GM18502 (cell line): ENCODE results near the gene DENND4C.
"Not testable (repeated sequence)": the region's sequence is repeated elsewhere in the genome, so short reads cannot be mapped to it uniquely, and the experiment has no call there.

Experiments
- ATAC-seq: cut with Tn5 transposase; IDR thresholded peaks from one replicate; pipeline ENCODE4 v1.9.1; 2021; ENCODE audit warnings: mild to moderate bottlenecking; ENCODE audit not compliant: unreplicated experiment, poor library complexity

The DENND4C gene

GRCh38 chr9:19259665-19260255 lies 29.3 kb downstream of the DENND4C start:
- ATAC-seq, result not testable (repeated sequence)

- ATAC-seq, result not testable (repeated sequence)
These were observed 35.1 kb downstream of the DENND4C start for GRCh38 chr9:19265602-19266001.

DNA sequence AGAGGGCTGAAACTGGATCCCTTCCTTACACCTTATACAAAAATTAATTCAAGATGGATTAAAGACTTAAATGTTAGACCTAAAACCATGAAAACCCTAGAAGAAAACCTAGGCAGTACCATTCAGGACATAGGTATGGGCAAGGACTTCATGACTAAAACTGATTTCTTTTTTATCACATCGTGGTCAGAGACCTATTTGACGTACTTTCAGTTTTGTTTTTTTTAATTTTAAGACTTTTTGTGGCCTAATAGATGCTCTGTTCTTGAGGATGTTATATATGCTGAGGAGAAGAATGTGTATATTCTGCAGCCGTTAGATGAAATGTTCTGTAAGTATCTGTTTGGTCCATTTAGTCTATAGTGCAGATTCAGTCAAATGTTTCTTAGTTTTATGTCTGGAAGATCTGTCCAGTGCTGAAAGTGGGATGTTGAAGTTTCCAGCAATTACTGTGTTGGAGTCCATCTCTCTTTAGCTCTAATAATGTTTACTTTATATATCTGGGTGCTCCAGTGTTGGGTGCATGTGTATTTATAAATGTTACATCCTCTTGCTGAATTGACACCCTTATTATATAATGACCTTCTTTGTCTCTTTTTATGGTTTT lies 36.4 kb downstream of the DENND4C start:
- peak; percentile 80 for ATAC-seq

DNA sequence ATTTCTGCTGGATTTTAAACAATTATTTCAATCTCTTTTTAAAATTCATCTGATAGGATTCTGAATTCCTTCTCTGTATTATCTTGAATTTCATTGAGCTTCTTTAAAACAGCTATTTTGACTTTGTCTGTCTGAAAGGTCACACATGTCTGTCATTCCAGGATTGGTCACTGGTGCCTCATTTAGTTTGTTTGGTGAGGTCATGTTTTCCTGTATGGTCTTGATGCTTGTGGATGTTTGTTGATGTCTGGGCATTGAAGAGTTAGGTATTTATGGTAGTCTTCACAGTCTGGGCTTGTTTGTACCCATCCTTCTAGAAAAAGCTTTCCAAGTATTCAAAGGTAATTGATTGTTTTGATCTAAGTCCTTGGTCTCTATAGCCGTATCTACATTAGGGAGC lies 39.1 kb downstream of the DENND4C start:
- ATAC-seq, result no peak

DNA sequence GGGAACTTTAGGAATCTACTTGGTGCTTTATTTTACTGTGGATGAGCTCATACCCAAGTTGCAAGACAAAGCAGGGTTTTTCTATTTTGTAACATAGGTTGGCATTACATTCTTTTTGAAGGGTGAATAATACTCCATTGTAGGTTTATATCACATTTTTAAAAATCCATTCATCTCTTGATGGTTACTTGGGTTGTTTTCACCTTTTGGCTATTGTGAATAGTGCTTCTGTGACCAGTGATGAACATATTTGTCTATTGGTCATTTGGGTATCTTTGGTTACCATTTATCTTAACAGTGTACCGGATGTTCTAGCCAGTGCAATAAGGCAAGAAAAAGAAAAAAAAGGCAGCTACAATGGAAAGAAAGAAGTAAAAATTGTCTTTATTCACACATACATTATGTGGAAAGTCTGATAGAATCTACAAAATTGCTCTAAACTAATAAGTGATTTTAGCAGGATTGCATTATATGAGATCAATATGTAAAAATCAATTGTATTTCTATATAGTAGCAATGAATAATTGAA lies 40.0 kb downstream of the DENND4C start:
- ATAC-seq, result no peak

GRCh38 chr9:19271081-19271480 lies 40.6 kb downstream of the DENND4C start:
- ATAC-seq, result no peak

DNA sequence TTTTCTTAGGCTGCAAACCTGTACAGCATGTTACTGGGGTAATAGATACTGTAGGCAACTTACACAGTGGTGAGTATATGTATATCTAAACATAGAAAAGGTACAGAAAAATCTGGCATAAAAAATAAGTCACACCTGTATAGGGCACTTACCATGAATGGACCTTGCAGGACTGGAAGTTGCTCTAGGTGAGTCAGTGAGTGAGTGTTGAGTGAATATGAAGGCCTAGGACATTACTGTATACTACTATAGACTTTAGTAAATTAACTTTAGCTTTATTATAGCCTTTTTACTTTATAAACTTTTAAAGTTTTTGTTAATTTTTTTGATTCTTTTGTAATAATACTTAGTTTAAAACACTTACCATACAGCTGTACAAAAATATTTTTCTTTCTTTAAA lies 51.3 kb downstream of the DENND4C start:
- no peak for ATAC-seq

- no peak for ATAC-seq
These were observed 52.7 kb downstream of the DENND4C start for GRCh38 chr9:19283072-19283710.

DNA sequence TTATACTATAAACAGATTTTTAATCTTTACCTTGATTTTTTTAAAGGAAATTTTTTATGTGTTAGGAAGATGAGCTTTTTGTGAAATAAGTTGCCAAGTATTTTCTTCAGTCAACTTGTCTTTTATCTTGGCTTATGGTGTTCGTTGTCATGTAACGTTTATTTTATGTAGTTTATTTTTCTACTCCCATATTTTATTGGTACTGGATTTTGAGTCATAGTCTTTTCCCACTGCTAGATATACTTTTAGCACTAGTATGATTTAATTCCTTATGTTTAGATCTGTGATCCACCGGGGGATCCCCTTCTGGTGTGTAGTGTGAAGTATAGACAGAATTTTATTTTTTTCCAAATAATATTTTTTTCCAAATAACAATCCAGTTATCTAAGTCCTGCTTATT lies 54.2 kb downstream of the DENND4C start:
- ATAC-seq, result no peak

- ATAC-seq, result no peak
These were observed 56.2 kb downstream of the DENND4C start for GRCh38 chr9:19286634-19287188.

DNA sequence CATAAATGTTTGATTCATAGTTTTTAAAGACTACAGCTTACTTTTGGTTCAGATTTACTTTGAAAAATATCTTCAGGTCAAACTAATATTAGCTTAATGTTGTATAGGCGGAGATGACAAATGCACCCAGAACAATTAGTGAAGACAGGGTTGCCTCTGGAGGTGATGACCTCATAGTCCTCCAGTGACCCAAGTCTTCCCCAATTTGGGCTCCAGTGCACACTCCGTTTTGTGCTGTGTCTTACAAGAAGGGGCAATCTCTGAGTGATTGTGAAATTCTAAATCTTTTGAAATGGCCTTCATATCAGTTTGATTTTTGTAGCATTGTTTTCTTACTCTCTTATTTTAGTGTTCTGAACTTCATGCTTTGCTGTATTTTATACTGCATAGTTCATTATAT lies 57.6 kb downstream of the DENND4C start:
- ATAC-seq, result no peak

- no peak for ATAC-seq
These were observed 59.6 kb downstream of the DENND4C start for GRCh38 chr9:19290103-19290502.

DNA sequence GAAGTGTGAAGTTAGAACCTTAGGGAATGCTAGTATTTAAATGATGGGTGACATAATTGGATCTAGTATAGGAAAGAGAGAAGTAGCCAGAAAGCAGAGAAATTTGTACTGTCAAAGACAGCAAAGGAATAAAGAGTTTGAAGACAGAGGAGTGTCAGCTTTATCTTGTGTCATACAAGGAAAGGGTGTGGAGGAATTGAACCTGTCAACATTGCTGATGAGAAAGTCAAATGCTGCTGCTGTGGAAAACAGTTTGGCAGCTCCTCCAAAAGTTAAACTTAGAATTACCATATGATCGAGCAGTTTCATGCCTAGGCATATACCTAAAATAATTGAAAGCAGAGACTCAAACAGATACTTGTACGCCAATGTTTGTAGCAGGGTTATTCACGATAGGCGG lies 63.7 kb downstream of the DENND4C start:
- ATAC-seq, result no peak

DNA sequence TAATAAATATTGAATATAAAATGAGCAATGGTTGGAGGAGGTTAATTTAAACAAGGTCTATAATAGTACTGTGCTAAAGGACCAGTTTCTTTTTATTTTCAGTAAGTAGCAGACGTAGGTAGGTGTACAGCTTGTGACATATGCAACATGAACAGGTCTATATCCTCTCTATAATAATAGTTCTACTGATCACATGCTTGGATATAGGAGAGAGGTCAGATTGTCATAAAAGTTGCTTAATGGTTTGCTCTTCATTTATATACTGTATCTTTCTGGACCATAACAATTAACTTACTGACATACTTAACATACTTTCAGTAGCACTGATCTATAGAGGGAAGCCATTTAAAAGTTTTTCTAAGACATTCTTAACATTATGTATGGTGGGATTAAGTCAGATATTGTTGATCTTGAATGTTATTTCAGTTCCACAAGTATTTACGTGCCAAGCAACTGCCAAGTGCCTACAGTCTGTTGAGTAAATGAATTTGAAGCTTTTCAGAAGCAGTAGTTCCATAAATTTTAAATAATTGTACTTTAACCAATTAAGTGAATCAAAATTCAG lies 68.0 kb downstream of the DENND4C start:
- ATAC-seq, result no peak

GRCh38 chr9:19303216-19303615 lies 72.7 kb downstream of the DENND4C start:
- ATAC-seq, result no peak

DNA sequence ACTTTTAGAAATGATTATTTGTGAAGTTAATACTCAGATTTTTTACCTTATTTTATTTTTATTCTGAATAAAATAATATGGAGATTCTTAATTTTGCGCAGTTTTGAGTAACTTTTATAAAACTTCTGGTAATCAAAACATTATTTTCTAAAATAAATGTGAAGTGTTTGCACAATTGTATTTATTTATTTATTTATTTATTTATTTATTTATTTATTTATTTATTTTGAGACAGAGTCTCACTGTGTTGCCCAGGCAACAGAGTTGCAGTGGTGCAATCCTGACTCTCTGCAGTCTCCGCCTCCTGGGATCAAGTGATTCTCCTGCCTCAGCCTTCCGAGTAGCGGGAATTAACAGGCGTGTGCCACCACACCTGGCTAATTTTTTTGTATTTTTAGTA lies 76.1 kb downstream of the DENND4C start:
- ATAC-seq, result no peak

GRCh38 chr9:19310246-19310645 lies 79.8 kb downstream of the DENND4C start:
- no peak for ATAC-seq

- no peak for ATAC-seq
These were observed 83.1 kb downstream of the DENND4C start for GRCh38 chr9:19313573-19313972.

DNA sequence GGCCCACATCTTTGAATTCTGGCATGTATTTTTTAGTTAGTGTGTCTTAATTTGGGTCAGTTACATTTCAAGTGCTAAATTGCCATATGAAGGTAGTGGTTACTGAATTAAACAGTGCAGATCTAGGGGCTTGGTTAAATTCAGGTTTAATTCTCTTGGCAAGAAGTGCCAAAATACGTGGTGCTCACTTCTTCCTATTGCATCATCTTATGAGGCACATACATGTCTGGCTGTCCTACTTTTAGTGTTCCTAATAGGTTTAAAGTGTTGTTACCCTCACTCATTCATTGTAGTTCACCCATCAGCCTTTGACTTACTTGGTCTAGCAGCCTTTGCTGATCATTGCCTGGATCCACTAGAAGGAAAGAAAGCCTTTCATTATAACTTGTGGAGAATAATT lies 90.0 kb downstream of the DENND4C start:
- no peak for ATAC-seq

GRCh38 chr9:19331877-19332276 lies 101.4 kb downstream of the DENND4C start:
- no peak for ATAC-seq

- no peak for ATAC-seq
These were observed 105.7 kb downstream of the DENND4C start for GRCh38 chr9:19336166-19336565.
